GM19467 (cell line): ENCODE results near the gene GRAMD2A.

Experiments used
- ATAC-seq: cut with Tn5 transposase; IDR thresholded peaks from one replicate; pipeline ENCODE4 v1.9.1; 2021; ENCODE audit warnings: mild to moderate bottlenecking, moderate library complexity; ENCODE audit not compliant: unreplicated experiment

Gene GRAMD2A

DNA sequence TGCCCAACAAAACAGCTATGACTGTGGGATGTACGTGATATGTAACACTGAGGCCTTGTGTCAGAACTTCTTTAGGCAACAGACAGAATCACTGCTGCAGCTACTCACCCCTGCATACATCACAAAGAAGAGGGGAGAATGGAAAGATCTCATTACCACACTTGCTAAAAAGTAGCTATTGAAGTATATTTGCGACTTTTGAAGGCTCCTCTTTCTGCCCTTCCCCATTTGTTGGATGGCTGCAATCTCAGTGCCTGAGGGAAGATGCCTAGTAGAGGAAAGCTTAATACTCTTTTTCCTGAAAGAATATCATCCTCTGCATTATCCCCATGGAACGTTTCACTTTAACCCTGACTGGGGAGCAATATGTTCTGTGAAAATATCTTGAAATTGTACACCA is 57.5 kb downstream of the GRAMD2A start:
- no peak for ATAC-seq

DNA sequence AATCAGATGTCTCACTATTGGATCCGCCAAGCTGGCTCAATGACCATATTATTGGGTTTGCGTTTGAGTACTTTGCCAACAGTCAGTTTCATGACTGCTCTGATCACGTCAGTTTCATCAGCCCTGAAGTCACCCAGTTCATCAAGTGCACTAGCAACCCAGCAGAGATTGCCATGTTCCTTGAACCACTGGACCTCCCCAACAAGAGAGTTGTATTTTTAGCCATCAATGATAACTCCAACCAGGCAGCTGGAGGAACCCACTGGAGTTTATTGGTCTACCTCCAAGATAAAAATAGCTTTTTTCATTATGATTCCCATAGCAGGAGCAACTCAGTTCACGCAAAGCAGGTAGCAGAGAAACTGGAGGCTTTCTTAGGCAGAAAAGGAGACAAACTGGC is 57.9 kb downstream of the GRAMD2A start:
- no peak for ATAC-seq

DNA sequence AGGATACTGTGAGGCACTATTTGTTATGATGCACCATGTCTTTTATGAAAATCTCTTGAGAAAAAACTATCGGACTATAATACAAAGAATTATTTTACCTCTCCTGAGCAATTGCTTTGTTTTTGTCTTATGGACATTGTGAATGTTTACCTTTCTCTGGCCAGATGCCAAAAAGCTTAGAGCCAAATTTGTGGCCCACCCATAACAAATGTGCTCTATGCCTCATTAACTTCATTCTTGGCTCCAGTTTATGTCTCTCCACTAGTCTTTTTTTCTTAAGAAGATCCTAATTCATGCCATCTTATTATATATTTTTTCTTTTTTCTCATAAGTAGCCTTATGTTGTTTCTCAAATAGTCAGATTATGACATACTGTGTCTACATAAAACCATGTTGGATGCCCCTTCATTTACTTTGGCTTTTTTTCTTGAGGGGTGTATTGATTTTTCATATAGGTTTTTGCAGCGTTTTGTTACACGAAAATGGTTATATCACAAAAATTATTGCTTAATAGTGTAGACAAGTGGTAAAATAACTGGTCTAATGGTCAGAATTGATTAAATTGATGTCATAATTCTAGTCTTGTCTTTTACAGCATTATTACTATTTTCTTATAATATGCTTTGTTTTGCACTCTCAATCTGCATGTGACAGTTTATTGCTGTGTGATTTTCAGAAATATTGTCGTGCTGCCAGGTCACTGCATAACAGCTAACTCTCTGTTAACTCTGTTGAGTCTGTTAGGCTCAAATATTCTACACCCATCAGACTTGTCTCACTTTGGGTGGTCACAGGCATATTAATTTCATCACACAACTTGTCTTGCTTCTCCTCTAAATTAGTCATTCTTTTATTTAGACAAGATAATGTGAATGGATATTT is 61.2 kb downstream of the GRAMD2A start:
- no peak for ATAC-seq

DNA sequence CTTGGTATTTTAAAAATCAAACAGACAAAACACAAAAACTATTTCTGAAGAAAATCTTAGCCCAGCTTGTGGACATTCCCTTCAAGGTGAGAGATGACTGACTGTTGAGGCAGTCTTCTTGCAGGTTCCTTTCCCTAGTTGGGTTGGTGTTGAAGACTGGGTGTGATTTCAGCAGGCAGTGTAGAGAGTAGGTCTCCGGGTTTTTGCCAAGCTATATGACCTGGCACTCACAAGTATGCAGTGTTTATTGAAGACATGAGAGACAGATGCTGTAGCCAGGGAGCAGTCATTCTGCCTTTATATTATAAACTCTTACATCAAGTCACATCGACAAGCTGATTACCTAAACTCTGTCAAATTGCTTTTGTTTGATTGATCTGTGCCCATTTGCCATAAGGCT is 61.9 kb downstream of the GRAMD2A start:
- ATAC-seq: no peak

DNA sequence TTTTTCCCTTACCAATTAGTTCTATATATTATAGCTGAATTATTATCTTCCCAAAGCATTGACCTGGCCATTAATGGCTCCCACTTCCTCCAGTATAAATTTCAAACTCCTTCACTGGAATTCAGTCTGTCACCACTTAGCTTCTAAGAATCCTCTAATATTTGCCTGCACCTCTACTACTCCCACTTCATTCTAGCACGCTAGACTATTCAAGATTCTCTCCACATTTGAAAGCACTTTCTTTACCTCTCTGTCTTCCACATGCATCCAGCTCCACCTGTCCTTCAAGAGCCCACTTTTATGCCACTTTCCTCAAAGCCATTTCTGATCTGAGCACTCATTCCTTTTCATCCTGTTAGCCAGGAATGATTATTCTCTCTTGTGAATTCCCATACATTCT is 64.4 kb downstream of the GRAMD2A start:
- ATAC-seq: no peak

DNA sequence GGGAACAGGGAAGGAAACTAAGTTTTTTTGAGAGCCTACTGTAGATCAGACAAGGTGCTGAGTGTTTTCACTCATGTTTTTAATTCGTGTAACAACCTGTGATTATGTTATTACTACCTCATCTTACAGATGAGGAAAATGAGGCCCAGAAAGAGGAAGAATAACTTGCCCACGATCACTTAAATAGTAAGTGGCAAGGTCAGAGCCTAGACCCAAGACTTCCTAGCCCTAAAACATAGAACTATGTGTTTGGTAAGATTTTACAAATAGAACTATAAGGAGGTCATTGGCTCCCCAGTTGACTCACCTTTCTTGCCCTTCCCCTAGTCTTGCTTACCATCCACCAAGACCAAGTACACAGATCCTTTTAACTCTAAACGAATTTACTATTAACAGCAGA is 65.7 kb downstream of the GRAMD2A start:
- no peak for ATAC-seq

DNA sequence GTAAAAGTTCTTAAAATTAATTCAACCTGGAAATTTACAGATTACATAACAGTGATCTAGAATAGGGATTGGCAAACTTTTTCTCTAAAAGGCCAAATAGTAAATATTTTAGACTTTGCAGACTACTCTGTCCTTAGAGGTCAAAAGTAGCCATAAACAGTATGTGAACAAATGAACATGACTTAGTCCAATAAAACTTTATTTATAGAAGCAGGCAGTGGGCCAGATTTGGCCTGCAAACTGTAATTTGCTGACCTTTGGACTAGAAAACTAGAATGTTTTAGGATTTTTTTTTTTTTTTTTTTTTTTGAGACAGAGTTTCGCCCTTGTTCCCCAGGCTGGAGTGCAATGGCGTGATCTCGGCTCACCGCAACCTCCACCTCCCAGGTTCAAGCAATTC is 67.3 kb downstream of the GRAMD2A start:
- ATAC-seq: no peak

DNA sequence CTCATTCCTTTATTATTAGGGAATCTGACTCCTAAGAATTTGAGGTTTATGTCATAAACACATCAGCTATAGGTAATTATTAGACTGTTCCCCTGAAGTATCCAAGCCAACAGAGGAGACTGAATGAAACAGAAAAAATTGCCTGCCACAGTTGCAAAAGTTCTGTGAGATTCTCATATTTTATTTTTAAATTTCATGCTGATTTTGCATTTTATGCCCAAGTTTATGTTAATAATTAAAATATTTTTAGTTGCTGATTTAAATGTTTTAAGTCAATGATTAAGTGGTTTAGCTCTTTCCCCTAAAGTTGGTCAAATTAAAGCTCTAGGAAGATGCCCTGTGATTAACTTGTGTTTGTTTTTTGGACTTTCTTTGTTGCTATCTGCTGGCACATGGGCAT is 69.2 kb downstream of the GRAMD2A start:
- no peak for ATAC-seq

DNA sequence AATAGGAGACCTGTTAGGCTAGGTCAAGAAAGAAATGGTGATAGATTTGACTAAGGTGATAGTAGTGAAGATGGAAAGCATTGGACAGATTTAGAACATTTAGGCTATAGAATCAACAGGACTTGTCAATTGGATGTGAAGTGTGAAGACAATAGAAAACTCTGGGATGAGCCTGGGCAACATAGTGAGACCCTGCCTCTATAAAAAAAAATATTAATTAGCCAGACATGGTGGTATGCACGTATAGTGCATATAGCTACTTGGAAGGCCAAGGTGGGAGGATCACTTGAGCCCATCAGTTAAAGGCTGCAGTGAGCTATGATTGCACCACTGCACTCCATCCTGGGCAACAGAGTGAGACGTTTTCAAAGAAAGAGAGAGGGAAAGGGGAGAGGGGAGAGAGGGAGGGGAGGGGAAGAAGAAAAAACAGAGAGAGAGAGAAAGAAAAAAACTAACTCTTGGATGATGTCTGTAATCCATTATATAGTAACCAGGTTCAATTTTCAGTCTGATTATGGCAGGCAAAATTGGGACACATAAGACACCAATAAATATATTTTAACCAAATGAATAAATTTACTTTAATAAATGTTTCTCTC is 69.8 kb downstream of the GRAMD2A start:
- ATAC-seq: no peak

DNA sequence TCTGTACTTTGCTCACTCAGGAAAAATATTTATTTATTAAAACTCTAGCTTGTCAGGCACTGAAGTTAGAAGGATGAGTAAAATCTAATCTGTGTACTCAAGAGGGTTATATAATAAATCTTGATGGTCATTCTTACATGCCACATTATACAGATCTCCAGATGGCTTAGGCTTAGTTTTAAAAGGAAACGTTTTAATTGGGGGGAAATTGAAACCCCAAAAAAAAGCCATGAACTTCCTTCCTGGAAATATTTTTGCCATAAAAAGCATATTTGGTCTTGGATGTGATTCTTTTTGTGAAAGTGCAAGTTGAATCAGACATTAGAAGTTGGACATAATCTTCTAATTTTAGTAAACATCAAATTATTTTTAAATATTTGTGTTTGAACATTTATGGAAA is 73.4 kb downstream of the GRAMD2A start:
- ATAC-seq: no peak

DNA sequence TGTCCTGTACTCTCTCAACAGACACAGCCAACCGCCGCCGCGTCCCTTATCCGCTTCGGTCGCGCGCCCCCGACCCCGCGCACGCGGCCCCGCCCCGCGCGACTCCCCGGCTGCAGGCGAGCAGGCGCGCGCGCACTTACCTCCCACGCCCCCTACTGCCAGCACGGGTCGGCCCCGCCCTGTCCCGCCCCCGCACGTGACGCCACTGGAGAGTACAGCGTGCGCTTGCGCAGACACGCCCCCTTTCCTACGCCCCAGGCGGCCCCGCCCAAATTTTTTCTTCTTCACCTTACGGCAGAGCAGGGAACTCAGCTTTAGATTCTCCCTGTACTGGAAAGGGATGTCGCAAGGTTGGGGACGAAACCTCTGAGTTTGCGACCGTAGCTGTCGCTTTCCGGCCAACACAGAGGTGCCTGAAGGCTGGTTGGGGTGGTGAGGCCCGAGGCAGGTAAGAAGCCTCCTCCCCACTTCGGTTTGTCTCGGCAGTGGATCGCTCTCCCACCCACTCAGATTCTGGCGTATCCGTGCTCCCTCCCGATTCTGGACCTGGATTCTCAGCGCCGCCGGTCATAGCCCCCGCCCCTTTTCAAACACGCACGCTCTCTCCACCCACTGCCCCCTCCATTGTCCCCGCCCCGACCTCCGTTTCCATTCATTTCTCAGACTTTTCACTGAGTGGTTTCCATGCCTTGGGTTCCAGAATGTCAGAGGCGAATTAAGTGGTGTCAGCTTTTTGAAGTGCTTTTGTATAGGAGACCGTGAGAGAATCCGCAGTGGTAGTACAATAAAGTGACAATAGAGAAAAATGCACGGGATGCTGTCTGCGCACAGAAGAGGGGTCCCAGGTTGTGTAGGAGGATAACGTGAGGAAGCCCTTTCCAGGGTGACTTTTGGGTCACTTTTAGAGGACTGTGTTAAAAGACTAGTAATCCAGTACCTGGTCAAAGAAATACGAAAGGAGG is 79.3 kb downstream of the GRAMD2A start, which contains the start of the genes MYO9A and SENP8:
MYO9A (minus strand) TSS at position 134 of the 962 bp plus-strand sequence. CDS start 71,587 bp downstream, outside the sequence.
SENP8 (plus strand) TSS at position 387 of the 962 bp plus-strand sequence. CDS start 21,221 bp downstream, outside the sequence.
- peak; percentile 66 for ATAC-seq

DNA sequence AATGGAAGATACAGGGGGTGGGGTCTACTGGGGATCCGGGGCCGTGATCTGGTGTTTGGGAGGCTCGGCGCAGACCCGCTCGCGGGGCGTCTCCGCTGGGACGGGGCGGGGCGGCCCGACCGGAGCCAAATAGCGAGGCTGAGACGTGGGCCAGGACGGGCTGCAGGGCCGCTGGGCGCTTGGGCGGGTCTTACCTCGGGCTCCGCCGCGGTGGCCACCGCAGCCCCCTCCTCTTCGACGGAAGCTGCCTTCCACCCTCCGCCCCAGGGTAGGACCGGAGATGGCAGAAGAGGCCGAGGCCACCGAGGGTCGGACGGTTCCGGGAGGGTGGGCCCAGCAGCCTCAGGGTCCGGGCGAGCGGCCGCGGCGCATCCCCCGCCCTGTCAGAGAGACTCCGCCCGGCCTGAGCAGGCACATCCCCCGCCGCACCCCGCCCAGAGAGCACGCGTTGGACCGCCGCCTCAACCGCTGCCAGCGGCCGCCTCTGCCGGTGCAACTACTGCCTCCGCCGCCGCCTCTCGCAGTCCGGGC is 80.0 kb downstream of the GRAMD2A start:
- peak; percentile 54 for ATAC-seq

DNA sequence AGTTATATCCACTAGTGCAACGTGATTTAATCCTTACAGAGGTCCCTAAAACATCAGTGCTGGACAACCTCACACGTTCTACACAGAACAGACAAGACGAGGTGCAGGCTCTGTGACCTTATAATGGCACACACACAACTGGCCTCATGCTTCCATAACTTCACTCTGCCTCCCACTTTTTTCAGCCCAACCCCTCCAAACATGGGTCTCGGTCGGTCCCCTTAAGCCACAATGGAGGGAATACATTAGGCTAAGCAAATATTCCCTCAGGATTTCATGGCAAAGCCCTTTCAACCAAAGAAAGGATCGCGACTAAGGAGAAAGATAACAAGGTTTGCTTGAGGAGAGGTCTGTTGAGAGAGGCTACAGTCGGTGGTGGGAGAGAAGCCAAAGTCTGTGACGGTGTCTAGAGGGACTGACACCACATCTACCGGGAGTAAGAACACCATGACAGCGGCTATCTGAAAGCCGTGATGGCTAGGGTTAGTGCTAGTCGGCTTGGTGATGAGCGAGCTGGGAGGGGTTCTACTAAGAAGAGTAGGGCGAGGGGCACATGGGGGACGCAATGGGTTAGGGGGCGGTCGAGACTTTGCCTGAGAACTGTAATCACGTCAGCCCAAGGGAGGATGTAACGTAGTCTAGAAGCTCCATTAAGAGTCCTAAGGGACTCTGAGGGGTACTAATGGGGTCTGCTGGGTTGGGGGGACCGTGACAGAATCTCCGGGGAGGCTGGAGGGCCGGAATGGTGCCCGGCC is 80.7 kb downstream of the GRAMD2A start:
- ATAC-seq: no peak

DNA sequence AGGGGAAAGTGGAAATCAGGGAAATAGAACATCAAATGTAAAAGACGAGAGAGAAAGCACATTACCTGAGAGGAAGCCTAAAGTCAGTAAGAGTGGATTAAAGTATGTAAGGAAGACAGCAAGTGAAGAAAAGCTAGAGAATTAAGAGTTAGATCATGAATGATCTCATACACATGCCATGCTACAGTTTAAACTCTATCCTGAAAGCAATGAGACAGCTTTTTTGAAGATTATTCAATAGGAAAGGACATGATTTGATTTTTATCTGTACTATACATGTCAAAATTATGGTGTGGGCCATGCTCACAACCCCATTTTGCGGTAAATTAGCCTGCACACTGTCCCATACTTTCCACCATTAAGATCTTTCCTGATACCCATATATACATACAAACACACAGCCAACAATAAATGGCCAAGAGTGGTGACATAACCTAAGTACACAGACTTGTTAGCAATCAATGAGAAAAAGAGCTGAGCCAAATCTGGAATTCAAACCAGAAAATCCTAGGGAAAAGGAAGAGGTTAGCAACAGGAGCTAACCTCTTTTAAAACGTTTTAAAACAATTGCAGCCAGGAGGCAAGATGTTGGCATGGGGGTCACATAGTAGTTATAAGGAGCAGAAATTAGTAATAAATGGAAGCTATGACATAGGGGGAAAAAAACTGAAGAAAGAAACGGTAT is 84.1 kb downstream of the GRAMD2A start:
- no peak for ATAC-seq

DNA sequence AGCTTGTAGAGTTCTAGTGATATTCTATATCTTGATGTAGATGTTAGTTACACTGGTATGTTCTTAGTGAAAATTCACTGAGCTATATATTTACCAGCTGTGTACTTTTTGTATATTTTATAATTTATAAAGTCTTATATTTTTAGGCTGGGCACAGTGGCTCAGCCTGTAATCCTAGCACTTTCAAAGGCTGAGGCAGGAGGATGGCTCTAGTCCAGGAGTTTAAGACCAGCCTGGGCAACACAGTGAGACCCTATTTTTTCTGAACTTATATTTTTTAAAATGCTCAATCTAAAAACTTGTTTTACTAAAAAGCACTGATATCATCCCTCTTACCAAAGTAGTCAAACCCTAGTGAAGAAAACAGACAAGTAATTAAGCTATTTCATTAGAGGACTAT is 84.8 kb downstream of the GRAMD2A start:
- ATAC-seq: no peak

DNA sequence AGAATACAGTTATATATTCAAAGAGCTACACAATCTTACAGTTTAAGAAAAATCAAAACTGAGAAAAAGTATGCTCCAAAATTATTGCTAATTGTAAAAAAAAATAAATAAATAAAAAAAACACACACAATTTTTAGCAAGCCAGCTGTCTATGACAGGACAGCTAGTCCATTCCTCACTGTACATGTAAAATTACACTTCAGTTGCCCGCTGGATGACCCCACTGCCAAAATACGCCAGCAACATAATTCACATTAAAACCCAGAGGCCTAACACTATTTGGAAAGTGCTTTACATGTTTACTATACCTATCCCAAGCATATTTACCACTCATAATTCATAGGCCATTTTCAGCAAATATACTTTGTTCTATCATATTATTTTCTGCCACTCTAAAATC is 85.5 kb downstream of the GRAMD2A start:
- no peak for ATAC-seq

DNA sequence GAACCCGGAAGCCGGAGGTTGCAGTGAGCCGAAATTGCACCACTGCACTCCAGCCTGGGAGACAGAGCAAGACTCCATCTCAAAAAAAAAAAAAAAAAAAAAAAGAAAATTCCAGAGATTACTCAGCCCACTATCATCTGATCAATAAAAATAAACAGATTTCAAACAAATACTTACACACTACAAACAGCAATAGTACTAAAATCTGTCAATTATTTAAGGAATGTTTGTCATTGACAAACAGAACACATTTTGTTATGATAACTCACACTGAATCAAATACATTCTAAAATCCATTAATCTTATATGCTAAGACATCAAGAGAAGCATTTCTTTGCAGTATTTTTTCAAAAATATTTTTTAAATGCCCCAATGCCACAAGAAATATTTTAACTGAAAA is 87.2 kb downstream of the GRAMD2A start:
- no peak for ATAC-seq
